ENCODE measurements around the gene COL19A1.

- TF ChIP-seq CBX3 (IDR thresholded peaks at IDR 0.05; ENCODE audit: borderline replicate concordance in 1 of 2, low read length in 2 of 2) (no peak), NFYB (IDR thresholded peaks at IDR 0.05; ENCODE audit: extremely low read depth, insufficient read length) (no peak), JUN (IDR thresholded peaks at IDR 0.05; ENCODE audit: borderline replicate concordance, low read depth, low read length) (no peak), JUN (CRISPR knock-in tag; IDR thresholded peaks at IDR 0.05; ENCODE audit: borderline replicate concordance) (no peak), ZKSCAN8 (CRISPR knock-in tag; IDR thresholded peaks at IDR 0.05) (no peak), E2F5 (CRISPR knock-in tag; IDR thresholded peaks at IDR 0.05) (no peak), FOXJ3 (CRISPR knock-in tag; IDR thresholded peaks at IDR 0.05) (no peak), UBTF (IDR thresholded peaks at IDR 0.05; ENCODE audit: borderline replicate concordance in 1 of 2, low read depth in 2 of 2, low read length in 2 of 2) (no peak)
Measured at GRCh38 chr6:69917834-69918233, 51.5 kb downstream of the COL19A1 start.
